GM19438 (cell line): ENCODE results near the gene RASSF6.
"Not testable (repeated sequence)": the region's sequence is repeated elsewhere in the genome, so short reads cannot be mapped to it uniquely, and the experiment has no call there.

Experiments used
- ATAC-seq: cut with Tn5 transposase; IDR thresholded peaks from one replicate; pipeline ENCODE4 v1.9.1; 2021; ENCODE audit warnings: low read depth; ENCODE audit not compliant: unreplicated experiment

RASSF6 gene

DNA sequence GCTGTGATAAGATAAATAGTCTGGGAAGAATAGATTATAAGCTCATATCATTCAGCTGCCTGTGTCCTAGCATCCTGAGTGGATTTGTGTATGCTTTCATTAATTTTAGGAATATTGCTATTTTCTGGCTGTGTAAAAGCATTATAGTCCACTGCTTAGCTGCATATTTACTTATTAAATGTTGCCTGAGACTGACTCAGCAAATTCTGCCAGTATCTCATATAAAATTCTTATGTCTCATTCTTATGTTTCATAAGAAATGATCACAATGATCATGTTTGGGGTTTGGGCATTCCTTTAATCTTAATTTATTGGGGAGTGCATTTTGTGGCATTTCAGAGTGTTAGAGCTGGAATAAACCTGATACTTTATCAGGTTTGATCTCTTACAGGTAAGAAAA is 34.9 kb downstream of the RASSF6 start:
- no peak for ATAC-seq

DNA sequence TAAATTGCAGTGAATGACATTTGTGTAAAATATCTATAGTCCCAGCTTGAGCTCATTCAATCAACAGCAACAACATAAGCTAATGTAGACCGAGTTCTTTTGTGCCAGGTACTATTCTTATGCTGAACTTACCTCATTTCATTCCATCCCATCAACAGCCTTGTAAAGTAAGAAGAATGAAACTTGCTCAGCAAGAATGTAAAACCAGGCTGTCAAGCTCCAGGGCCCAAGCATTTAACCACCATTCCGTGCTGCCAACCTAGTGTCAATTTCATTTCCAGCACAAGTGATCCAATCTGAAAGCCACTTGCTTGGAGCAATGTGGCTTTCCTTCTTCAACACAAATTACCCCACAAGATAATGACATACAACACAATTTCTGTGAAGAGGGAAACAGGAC is 36.6 kb downstream of the RASSF6 start:
- no peak for ATAC-seq

DNA sequence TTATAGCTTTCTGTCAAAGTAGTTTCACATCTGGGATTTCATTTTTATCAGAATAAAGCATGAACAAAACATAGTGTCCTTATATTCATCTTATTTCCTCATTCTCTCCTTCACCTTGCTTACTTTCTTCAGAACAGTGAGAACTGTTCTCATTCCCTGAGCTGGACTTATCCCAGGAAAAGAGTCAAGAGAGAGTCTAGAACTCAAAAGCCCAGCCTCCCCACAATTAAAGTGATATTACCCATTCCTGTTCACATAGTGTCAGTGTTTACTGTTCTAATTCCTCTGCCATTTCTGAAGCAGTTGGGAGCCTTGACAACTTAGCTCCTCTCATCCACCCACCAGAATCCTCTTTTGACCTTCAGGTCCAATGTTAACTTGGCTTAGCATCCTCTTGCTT is 42.9 kb downstream of the RASSF6 start:
- no peak for ATAC-seq

DNA sequence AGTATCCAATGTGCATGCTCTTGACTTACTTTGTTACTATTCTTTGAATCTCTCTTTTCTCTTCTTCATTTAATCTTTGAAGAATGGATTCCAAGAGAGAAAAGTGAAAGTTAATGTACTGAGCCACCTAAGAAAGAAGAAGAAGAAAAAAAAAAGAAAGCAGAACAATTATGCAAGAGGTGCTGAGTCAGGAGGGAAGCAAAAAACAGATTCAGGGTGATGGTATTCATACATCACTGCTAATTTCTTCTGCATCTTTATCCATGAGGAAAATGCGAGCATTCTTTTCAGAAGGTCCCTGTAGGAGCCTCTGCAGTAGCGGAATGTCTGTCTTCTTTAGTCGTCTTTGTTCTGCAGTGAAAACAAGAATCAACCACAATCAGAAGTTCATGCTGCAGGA is 43.9 kb downstream of the RASSF6 start:
- ATAC-seq, result no peak

DNA sequence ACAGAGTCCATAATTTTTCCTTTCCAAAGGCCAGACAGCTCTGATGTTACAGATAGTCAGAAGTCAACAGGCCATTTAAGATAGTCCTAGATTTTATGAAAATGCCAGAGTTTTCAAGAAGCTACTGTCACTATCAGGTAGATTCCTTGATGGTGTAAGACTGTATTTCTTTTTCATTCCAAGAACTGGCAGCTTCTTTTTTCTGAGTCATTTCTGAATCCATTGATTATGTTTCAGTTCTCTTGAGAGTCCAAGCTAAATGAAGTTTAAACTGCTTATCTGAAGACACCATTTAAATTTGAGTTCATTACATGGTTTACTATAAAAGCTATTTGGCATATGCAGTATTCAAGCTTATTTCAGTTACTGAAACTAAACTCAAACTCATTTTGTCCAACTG is 44.6 kb downstream of the RASSF6 start:
- no peak for ATAC-seq

DNA sequence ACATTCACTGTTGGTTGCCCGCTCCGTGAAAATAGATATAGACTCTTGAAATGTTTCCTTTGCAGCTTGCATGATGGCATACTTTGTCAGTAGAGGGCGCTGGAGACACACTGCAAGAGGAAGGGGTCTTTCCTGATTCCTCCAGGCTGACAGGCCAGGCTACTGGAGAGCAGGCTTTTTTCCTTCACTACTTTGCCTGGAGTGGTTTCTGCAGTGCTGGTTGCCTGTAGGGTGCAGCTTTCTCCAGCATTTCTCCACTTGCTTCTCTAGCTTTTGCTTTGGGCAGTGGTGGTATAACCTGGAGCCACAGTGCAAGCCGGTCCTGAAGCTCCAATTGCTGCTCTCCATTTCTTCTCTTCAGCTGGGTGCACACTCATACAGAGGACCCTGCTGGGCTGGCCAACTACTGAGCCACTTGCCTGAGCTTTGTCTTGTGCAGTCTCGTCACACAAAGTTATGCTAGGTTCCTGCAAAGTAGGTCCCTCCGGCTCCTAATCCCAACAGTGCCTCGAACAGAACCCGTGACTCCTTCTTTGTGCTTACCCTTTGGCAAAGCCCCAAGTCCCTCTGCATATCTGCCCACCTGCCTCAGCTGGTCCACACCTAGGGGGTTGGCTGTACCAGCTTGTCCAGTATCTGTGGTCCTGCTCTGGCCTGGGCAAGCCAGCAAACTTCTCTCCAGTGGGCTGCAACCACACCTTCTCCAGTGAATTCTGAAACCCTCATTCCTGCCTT is 46.3 kb downstream of the RASSF6 start:
- ATAC-seq, result peak; percentile 82

DNA sequence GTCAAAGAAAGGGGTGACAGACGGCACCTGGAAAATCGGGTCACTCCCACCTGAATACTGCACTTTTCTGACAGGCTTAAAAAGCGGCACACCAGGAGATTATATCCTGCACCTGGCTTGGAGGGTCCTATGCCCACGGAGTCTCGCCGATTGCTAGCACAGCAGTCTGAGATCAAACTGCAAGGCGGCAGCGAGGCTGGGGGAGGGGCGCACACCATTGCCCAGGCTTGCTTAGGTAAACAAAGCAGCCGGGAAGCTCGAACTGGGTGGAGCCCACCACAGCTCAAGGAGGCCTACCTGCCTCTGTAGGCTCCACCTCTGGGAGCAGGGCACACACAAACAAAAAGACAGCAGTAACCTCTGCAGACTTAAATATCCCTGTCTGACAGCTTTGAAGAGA is 69.4 kb downstream of the RASSF6 start:
- not testable (repeated sequence) for ATAC-seq

DNA sequence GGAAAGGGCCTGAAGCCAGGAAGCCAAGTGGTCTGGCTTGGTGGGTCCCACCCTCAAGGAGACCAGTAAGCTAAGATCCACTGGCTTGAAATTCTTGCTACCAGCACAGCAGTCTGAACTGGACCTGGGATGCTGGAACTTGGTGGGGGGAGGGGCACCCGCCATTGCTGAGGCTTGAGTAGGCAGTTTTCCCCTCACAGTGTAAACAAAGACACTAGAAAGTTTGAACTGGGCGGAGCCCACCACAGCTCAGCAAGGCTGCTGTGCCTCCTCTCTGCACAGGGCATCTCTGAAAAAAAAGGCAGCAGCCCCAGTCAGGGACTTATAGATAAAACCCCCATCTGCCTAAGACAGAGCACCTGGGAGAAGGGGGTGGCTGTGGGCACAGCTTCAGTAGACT is 75.6 kb downstream of the RASSF6 start:
- ATAC-seq, result no peak

DNA sequence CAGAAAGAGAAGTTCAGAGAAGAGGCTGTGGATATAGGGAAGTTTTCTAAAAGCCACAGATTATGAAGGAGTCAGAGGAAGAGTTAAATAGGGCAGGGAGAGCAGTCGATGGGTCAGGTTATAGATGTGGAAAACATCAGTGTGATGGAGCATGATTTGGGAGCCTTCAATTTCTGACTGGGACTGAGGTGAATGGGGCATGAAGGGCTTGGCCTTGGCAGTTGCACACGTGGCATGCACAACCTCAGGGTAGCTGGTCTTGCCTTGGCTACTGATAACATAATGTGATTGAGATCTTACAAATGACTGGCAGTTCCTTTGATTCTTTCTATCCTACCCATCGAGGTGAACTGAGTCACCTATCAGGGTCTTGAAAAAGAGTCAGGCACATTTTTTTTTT is 79.0 kb downstream of the RASSF6 start:
- ATAC-seq, result no peak

DNA sequence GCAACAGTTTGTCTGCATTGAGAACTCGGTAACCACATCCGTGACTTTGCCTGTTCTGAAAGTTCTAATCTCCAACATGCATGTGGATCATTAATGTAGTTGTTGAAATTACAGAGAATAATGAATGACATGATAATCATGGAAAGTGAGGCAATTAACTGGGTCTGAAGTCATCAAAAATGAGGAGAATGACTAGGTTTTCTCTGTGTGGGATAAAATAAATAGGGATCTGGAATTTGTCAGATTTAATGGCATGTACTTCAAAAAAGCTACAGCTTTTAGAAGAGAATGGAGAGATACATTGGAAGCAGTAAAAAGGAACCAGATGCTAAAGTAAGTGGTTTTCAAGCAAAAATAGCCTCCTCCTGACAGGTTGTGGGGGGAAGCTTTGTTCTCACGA is 79.4 kb downstream of the RASSF6 start:
- no peak for ATAC-seq

DNA sequence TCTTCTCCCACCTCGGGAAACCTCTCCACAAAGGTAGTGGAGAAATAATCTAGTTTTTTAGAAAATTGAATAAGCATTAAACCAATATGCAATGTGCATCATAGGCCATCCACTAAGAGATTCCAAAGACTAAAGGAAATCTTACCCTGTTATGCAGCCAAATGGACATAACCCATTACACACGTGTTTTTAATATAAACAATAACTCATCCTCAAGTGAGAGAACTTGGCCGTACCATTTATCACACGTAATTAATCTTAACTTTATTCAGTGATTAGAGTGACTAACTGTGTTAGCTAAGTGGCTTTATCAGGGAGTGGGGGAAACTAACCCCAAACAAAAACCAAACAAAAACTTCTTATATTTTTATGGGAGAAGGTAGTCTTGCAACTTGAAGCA is 80.8 kb downstream of the RASSF6 start:
- ATAC-seq, result no peak

DNA sequence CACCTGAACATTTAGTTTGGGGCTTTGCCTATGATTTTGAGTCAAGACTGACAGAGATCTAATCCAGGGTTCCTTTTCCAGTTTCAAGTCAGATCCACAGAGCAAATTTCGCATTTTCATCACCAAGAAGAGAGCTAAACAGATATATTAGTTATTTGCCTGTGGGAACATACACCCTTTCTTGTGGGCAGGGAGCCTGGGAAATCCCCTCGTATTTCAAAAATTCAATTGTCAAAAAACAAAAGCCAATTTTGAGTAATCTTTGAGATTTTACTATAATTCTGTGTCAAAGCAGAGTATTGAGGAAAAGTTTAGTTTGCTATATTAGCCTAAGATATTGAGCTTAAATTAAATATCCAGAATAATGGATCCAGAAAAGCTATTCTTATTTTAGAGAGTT is 82.1 kb downstream of the RASSF6 start:
- no peak for ATAC-seq

DNA sequence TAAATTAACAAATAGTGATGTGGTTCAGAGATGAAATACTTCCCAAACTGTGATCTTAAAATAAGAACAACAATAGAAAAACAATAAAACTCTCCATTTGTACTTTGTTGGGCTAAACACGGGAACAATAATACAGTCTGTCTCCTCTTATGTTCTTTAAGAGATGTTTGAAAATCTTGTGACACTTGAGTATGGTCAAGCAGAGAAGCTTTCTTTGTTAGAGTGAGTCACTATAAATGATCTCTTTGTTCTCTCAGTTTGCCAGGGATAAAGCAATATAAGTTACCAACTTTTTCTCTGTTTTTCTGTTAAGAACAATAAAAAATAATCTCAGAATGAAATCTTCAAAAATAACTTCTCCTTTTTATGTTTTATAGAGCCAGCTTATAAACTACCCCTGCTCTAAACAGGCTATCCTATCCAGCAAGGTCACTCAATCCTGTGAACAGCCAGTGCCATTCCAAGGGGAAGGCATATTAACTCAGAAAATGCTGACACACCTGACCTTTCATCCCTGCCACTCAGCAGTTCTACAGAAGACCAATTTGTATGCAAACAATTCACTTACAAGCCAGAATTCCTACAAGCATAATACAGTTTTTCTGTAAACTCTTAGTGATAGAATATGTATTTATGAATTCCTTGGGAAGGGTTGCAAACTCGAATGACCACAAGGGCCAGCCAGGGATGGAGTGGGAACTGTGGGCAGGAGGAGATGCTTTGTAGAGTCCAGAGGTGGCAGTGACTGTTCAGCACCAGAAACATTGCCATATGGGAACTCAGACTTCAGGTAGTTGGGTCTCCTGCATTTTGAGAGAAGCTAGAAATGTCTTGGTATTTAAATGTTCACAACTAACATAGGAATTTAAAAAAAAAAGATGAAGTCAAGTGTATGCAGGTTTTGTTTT is 86.5 kb downstream of the RASSF6 start:
- ATAC-seq, result no peak

DNA sequence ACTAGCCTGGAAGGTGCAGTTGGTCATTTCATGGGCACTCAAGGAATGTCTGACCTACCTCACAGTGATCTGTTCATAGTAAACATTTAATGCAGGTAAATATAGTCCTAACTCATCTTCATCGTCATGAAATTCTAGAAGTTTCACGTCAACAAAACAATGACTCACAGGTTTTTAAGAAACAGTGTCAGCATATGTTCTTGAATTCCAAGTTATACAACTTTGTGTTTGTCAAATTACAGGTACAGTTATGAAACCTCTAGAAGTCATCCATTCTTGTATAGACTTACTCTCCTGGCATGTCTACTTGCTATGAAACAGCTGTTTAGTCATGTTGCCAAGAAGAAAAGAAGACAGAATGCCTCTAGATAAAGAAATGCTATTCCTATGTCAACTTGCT is 92.1 kb downstream of the RASSF6 start:
- no peak for ATAC-seq

DNA sequence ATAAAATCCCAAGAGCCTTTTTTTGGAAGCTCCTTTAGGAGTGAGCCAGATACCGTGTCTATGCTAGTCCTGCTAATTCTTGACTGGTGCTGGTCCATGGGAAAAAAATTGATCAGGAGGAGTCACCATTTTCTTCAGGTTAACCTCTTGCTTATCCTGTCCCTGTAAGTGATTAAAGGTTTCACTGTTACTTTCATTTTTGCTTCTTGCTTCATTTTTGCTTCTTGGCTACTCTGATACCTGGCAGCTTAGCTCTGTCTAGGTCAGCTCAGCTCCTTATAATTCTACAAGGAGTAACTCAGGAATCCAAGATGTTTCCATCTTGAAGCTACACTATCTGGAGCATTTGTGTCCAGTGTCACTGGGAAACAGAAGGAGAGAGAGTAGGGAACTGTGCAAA is 93.0 kb downstream of the RASSF6 start:
- ATAC-seq, result no peak

DNA sequence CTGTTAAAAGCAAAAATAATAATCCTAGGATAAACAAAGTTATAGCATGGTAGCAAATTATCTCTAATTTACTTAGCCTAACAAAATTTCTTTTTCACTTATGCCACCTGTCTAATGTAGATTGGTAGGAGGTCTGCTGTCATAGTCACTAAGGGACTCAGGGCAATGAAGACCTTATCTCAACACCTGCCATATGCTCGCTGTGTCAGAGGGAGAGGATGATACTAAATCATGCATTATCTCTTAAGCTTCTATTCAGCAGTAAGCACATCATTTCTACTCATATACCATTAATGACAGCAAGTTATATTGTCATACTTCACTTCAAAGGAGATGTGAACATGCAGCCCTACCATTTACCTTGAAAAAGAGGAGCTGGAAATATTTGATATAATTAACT is 94.6 kb downstream of the RASSF6 start:
- ATAC-seq, result no peak

DNA sequence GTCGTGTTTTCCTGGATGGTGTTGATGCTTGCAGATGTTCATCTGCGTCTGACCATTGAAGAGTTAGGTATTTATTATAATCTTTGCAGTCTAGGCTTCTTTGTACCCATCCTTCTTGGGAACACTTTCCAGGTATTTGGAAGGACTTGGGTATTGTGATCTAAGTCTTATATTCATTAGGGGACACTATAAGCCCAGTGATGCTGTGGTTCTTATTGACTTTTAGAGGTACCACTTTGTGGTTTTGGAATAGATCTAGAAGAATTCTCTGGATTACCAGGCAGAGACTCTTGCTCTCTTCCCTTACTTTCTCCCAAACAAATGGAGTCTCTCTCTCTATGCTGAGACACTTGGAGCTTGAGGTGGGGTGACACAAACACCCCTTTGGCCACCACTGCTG is 97.1 kb downstream of the RASSF6 start:
- no peak for ATAC-seq
